Rectal smooth muscle tissue (tissue), 1 donor: ENCODE results near the gene ELAVL4.

ENCODE experiments used
- H3K27ac ChIP-seq: one replicate; pipeline ENCODE4 v1.7.0; 2013; ENCODE audit warnings: low read depth, low read length, inconsistent platforms
- H3K27me3 ChIP-seq: one replicate; pipeline ENCODE4 v1.7.0; 2013; ENCODE audit warnings: low read length; ENCODE audit not compliant: control insufficient read depth, insufficient read depth
- H3K36me3 ChIP-seq: one replicate; pipeline ENCODE4 v1.7.0; 2013; ENCODE audit warnings: low read length; ENCODE audit not compliant: control insufficient read depth, insufficient read depth
- H3K4me1 ChIP-seq: one replicate; pipeline ENCODE4 v1.7.0; 2013; ENCODE audit warnings: low read length; ENCODE audit not compliant: control insufficient read depth, insufficient read depth
- H3K4me3 ChIP-seq: one replicate; pipeline ENCODE4 v1.7.0; 2013; ENCODE audit warnings: low read length
- H3K9ac ChIP-seq: one replicate; pipeline ENCODE4 v1.7.0; 2013; ENCODE audit warnings: low read length

ELAVL4 gene

GRCh38 chr1:50103615-50104081 is 5.1 kb upstream of the ELAVL4 start:
- Histone ChIP-seq H3K27me3 (no peaks in the 10 kb centered on the region), H3K36me3 (no peaks in the 10 kb centered on the region), H3K4me1 (no peaks in the 10 kb centered on the region), H3K27ac (no peak overlapping the region), H3K9ac (no peak overlapping the region), H3K4me3 (no peak overlapping the region)

GRCh38 chr1:50105433-50105832 is 3.3 kb upstream of the ELAVL4 start:
- Histone ChIP-seq H3K4me3 (no peak overlapping the region), H3K4me1 (no peaks in the 10 kb centered on the region), H3K27me3 (no peaks in the 10 kb centered on the region), H3K27ac (no peak overlapping the region), H3K9ac (no peak overlapping the region), H3K36me3 (no peaks in the 10 kb centered on the region)

- Histone ChIP-seq H3K4me3 (no peak overlapping the region), H3K9ac (no peak overlapping the region), H3K27me3 (no peaks in the 10 kb centered on the region), H3K36me3 (no peaks in the 10 kb centered on the region), H3K27ac (no peak overlapping the region), H3K4me1 (no peaks in the 10 kb centered on the region)
Observed at GRCh38 chr1:50106095-50106761, 2.5 kb upstream of the ELAVL4 start.

GRCh38 chr1:50109116-50109515 is 396 bp downstream of the ELAVL4 start:
- H3K36me3 ChIP-seq = no peaks in the 10 kb centered on the region
- H3K27ac ChIP-seq = no peak overlapping the region
- no peaks in the 10 kb centered on the region for H3K4me1 ChIP-seq
- no peak overlapping the region for H3K9ac ChIP-seq
- no peak overlapping the region for H3K4me3 ChIP-seq
- H3K27me3 ChIP-seq = no peaks in the 10 kb centered on the region

- no peaks in the 10 kb centered on the region for H3K36me3 ChIP-seq
- H3K27me3 ChIP-seq = no peaks in the 10 kb centered on the region
- no peaks in the 10 kb centered on the region for H3K4me1 ChIP-seq
- no peak overlapping the region for H3K27ac ChIP-seq
- H3K4me3 ChIP-seq = peak overlapping the region; percentile 30
- no peak overlapping the region for H3K9ac ChIP-seq
Observed at GRCh38 chr1:50109647-50110075, 941 bp downstream of the ELAVL4 start.

GRCh38 chr1:50110151-50110550 is 1.4 kb downstream of the ELAVL4 start:
- Histone ChIP-seq H3K27me3 (no peaks in the 10 kb centered on the region), H3K9ac (no peak overlapping the region), H3K4me1 (no peaks in the 10 kb centered on the region), H3K36me3 (no peaks in the 10 kb centered on the region), H3K4me3 (peak overlapping the region; percentile 30), H3K27ac (no peak overlapping the region)

- Histone ChIP-seq H3K4me3 (peak overlapping the region; percentile 30), H3K27me3 (no peaks in the 10 kb centered on the region), H3K9ac (no peak overlapping the region), H3K36me3 (no peaks in the 10 kb centered on the region), H3K27ac (no peak overlapping the region), H3K4me1 (no peaks in the 10 kb centered on the region)
Observed at GRCh38 chr1:50110656-50111055, 1.9 kb downstream of the ELAVL4 start.

- H3K36me3 ChIP-seq = no peaks in the 10 kb centered on the region
- H3K9ac ChIP-seq = no peak overlapping the region
- H3K4me1 ChIP-seq = no peaks in the 10 kb centered on the region
- no peak overlapping the region for H3K4me3 ChIP-seq
- H3K27ac ChIP-seq = no peak overlapping the region
- H3K27me3 ChIP-seq = no peaks in the 10 kb centered on the region
Observed at GRCh38 chr1:50111503-50111902, 2.8 kb downstream of the ELAVL4 start.

GRCh38 chr1:50112193-50112592 is 3.5 kb downstream of the ELAVL4 start:
- H3K4me1 ChIP-seq = no peaks in the 10 kb centered on the region
- no peak overlapping the region for H3K9ac ChIP-seq
- no peak overlapping the region for H3K4me3 ChIP-seq
- no peak overlapping the region for H3K27ac ChIP-seq
- H3K27me3 ChIP-seq = no peaks in the 10 kb centered on the region
- H3K36me3 ChIP-seq = no peaks in the 10 kb centered on the region

GRCh38 chr1:50123071-50123470 is 14.4 kb downstream of the ELAVL4 start:
- H3K27me3 ChIP-seq = no peaks in the 10 kb centered on the region
- no peaks in the 10 kb centered on the region for H3K36me3 ChIP-seq
- no peak overlapping the region for H3K9ac ChIP-seq
- H3K4me1 ChIP-seq = no peaks in the 10 kb centered on the region
- H3K4me3 ChIP-seq = no peak overlapping the region
- H3K27ac ChIP-seq = no peak overlapping the region

- Histone ChIP-seq H3K27me3 (no peaks in the 10 kb centered on the region), H3K4me3 (no peak overlapping the region), H3K36me3 (no peaks in the 10 kb centered on the region), H3K27ac (no peak overlapping the region), H3K4me1 (no peaks in the 10 kb centered on the region), H3K9ac (no peak overlapping the region)
Observed at GRCh38 chr1:50126927-50127715, 18.4 kb downstream of the ELAVL4 start.

GRCh38 chr1:50129201-50129600 is 20.5 kb downstream of the ELAVL4 start:
- Histone ChIP-seq H3K27me3 (no peaks in the 10 kb centered on the region), H3K9ac (no peak overlapping the region), H3K36me3 (no peaks in the 10 kb centered on the region), H3K4me3 (no peak overlapping the region), H3K27ac (no peak overlapping the region), H3K4me1 (no peaks in the 10 kb centered on the region)
